HepG2 (cell line): Measurements from ENCODE around the gene LDLRAD4.

ENCODE experiments used
- ARID3A ChIP-seq: IDR thresholded peaks from 2 replicates; pipeline ENCODE4 v1.6.1; 2012; ENCODE audit warnings: low read depth, low read length, improper control_type of control experiment
- BCL6 ChIP-seq: IDR thresholded peaks from 2 replicates; pipeline ENCODE4 v1.6.1; 2016; ENCODE audit warnings: missing genetic modification reagents, missing compliant biosample characterization
- CREB1 ChIP-seq, 2 experiments: fragments of 450-650 bp in 1 of 2; IDR thresholded peaks; 2 replicates each; pipeline ENCODE4 v1.6.1; 2016 to 2017; ENCODE audit warnings: control low read depth in 1 of 2, mild to moderate bottlenecking in 1 of 2, missing compliant biosample characterization in 1 of 2, missing genetic modification characterization in 1 of 2
- CTCF ChIP-seq: sonication (generic); formaldehyde crosslinking; IDR thresholded peaks from 2 replicates; pipeline ENCODE4 v1.5.0; 2020; ENCODE audit warnings: mild to moderate bottlenecking, missing genetic modification reagents, moderate library complexity
- ELF1 ChIP-seq: sonication (generic); formaldehyde crosslinking; IDR thresholded peaks from 2 replicates; pipeline ENCODE4 v1.4.0; 2020; ENCODE audit warnings: missing genetic modification reagents
- MLXIP ChIP-seq: sonication (generic); formaldehyde crosslinking; IDR thresholded peaks from 2 replicates; pipeline ENCODE4 v1.9.0; 2021; ENCODE audit warnings: missing genetic modification reagents, borderline replicate concordance
- NCOA1 ChIP-seq: sonication (generic); formaldehyde crosslinking; IDR thresholded peaks from 2 replicates; pipeline ENCODE4 v1.9.0; 2021; ENCODE audit warnings: missing genetic modification reagents
- NPAS2 ChIP-seq: sonication (generic); formaldehyde crosslinking; IDR thresholded peaks from 2 replicates; pipeline ENCODE4 v1.8.0; 2022; ENCODE audit warnings: mild to moderate bottlenecking, missing genetic modification reagents, borderline replicate concordance
- RARA ChIP-seq: IDR thresholded peaks from 2 replicates; pipeline ENCODE4 v1.6.1; 2016; ENCODE audit warnings: missing genetic modification reagents, missing compliant biosample characterization
- TERF1 ChIP-seq: sonication (generic); formaldehyde crosslinking; IDR thresholded peaks from 2 replicates; pipeline ENCODE4 v1.8.0; 2022; ENCODE audit warnings: mild to moderate bottlenecking, missing genetic modification reagents, moderate library complexity
- ZNF12 ChIP-seq: sonication (generic); formaldehyde crosslinking; IDR thresholded peaks from 2 replicates; pipeline ENCODE4 v1.5.0; 2020; ENCODE audit warnings: missing genetic modification reagents
- ZNF468 ChIP-seq: sonication (generic); formaldehyde crosslinking; IDR thresholded peaks from 2 replicates; pipeline ENCODE4 v1.8.0; 2022; ENCODE audit warnings: mild to moderate bottlenecking, moderate library complexity, missing genetic modification reagents

GRCh38 chr18:13574761-13575160 is 356.2 kb downstream of the LDLRAD4 start:
- TF ChIP-seq NCOA1 (no peak), CTCF (CRISPR knock-in tag) (no peak), BCL6 (no peak), ARID3A (no peak), ZNF12 (CRISPR knock-in tag) (no peak), NPAS2 (CRISPR knock-in tag) (no peak), CREB1 (IDR thresholded peaks at IDR 0.05) (no peak), CREB1 (CRISPR knock-in tag; IDR thresholded peaks at IDR 0.05) (no peak), TERF1 (no peak), MLXIP (CRISPR knock-in tag) (no peak), ZNF468 (no peak), ELF1 (CRISPR knock-in tag) (no peak), RARA (CRISPR knock-in tag) (no peak)
